Cardiac fibroblast (primary cell): Measurements from ENCODE around the gene WDR45B.

Experiments used
- DNase-seq, 2 donors: peaks; one replicate each; pipeline versions ENCODE4 v3.0.0 to v3.0.0-alpha.2; 2010; ENCODE audit warnings: low read depth in 2 of 2
- H3K4me3 ChIP-seq, 2 donors: replicated peaks in 1 of 2; 1 replicate in 1 of 2; 2 replicates in 1 of 2; pipeline ENCODE4 v1.5.1; 2011; ENCODE audit warnings: low read depth in 2 of 2, low read length in 2 of 2, mild to moderate bottlenecking in 2 of 2, moderate library complexity in 1 of 2
- TF ChIP-seq, protein P1 (sequence below): IDR thresholded peaks from one replicate; pipeline ENCODE4 v1.5.1; 2011; ENCODE audit warnings: low read depth, mild to moderate bottlenecking, low read length, inconsistent platforms

Gene WDR45B

DNA sequence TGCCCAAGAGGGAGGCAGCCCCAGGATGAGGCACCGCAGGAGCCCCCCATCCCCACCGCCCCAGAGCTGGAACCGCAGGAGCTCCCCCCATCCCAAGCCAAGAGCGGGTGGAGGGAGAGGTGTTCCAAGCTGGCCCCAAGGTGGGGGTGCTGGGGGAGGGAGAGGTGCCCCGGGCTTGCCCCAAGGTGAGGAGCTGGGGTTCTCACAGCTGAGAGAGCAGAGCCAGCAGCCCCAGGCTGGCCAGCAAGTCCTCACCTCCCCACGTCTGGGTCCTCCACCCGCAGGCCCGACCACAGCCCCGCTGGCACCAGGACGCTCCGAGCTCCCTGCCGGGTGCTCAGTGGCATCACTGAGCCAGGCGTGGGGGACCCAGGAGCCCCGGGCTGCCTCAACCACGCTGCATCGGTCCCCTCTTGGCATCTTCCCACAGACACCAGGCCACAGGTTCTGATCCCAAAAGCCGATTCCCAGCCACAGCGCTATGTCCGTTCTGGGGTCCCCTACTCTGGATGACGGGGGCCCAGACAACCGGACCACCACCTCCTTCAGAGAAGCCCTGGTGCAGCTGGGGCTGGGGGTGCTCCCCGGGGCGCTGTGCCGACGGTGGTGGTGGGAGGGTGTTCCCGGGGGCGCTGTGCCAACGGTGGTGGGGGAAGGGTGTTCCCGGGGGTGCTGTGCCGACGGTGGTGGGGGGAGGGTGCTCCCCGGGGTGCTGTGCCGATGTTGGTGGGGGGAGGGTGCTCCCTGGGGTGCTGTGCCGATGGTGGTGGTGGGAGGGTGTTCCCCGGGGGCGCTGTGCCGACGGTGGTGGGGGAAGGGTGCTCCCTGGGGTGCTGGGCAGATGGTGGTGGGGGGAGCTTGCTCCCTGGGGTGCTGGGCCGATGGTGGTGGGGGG lies 15.4 kb upstream of the WDR45B start:
- no peak overlapping the region for H3K4me3 ChIP-seq
- no peak for DNase-seq
- TF ChIP-seq, protein P1, sequence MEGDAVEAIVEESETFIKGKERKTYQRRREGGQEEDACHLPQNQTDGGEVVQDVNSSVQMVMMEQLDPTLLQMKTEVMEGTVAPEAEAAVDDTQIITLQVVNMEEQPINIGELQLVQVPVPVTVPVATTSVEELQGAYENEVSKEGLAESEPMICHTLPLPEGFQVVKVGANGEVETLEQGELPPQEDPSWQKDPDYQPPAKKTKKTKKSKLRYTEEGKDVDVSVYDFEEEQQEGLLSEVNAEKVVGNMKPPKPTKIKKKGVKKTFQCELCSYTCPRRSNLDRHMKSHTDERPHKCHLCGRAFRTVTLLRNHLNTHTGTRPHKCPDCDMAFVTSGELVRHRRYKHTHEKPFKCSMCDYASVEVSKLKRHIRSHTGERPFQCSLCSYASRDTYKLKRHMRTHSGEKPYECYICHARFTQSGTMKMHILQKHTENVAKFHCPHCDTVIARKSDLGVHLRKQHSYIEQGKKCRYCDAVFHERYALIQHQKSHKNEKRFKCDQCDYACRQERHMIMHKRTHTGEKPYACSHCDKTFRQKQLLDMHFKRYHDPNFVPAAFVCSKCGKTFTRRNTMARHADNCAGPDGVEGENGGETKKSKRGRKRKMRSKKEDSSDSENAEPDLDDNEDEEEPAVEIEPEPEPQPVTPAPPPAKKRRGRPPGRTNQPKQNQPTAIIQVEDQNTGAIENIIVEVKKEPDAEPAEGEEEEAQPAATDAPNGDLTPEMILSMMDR = no peak

- no peak overlapping the region for H3K4me3 ChIP-seq
- TF ChIP-seq, protein P1 = no peak
- DNase-seq = no peak
Measured at GRCh38 chr17:82662711-82663261, 14.5 kb upstream of the WDR45B start.

- TF ChIP-seq, protein P1 = no peak
Measured at GRCh38 chr17:82661717-82662683, 13.8 kb upstream of the WDR45B start.

DNA sequence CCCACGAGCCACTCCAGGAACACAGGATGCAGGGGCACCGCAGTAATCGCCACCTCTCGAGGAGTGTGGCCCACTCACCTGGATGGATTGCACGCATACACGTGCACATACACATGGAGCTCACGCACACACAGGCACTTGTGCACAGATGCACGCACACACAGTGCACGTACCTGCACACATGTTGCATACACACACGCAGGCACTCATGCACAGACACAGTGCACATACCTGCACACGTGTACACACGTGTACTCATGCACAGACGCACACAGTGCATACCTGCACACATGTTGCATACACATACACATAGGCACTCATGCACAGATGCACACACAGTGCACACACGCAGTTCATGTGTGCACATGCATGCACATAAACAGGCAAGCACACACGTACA lies 11.6 kb upstream of the WDR45B start:
- TF ChIP-seq, protein P1 = no peak
- no peak for DNase-seq
- H3K4me3 ChIP-seq = no peak overlapping the region

More at GRCh38 chr17:82661717-82662683, 13.8 kb upstream of the WDR45B start:
- DNase-seq = no peak
- no peak overlapping the region for H3K4me3 ChIP-seq

GRCh38 chr17:82658796-82659452 lies 10.7 kb upstream of the WDR45B start:
- no peak for DNase-seq
- TF ChIP-seq, protein P1 = no peak
- no peak overlapping the region for H3K4me3 ChIP-seq

GRCh38 chr17:82658331-82658730 lies 10.1 kb upstream of the WDR45B start:
- no peak for DNase-seq
- no peak overlapping the region for H3K4me3 ChIP-seq
- TF ChIP-seq, protein P1 = no peak
